ENCODE measurements around the gene HOXA5. TPM values are rescaled to one million over a fixed set of nuclear protein-coding genes. Genes with fewer than 3 reads are reported as not detected.

HOXA5 gene
- total RNA-seq, 1 donor from 2014 or later, result not detected

- no peak for FAIRE-seq
- peaks cover 64% of the 10 kb centered on the region for H3K27me3 ChIP-seq (ENCODE audit: control insufficient read depth, insufficient read depth, low read length)
- DNase-seq (ENCODE audit: low read depth), result no peak
- H3K36me3 ChIP-seq (ENCODE audit: control insufficient read depth, insufficient read depth, low read length), result no peaks in the 10 kb centered on the region
- H3K4me3 ChIP-seq (ENCODE audit: low read depth, low read length), result no peak overlapping the region
- no peak for TF ChIP-seq CTCF (IDR thresholded peaks at IDR 0.05; ENCODE audit: insufficient read depth, low read length, severe bottlenecking)
Observed at GRCh38 chr7:27178366-27178765, 34.9 kb upstream of the HOXA5 start.

GRCh38 chr7:27177795-27178320, 34.4 kb upstream of the HOXA5 start:
- TF ChIP-seq CTCF (IDR thresholded peaks at IDR 0.05; ENCODE audit: insufficient read depth, low read length, severe bottlenecking), result no peak
- H3K4me3 ChIP-seq (ENCODE audit: low read depth, low read length), result no peak overlapping the region
- H3K27me3 ChIP-seq (ENCODE audit: control insufficient read depth, insufficient read depth, low read length), result peaks cover 63% of the 10 kb centered on the region
- DNase-seq (ENCODE audit: low read depth), result no peak
- FAIRE-seq, result no peak
- no peaks in the 10 kb centered on the region for H3K36me3 ChIP-seq (ENCODE audit: control insufficient read depth, insufficient read depth, low read length)

GRCh38 chr7:27176962-27177794, 33.7 kb upstream of the HOXA5 start:
- Histone ChIP-seq H3K4me3 (ENCODE audit: low read depth, low read length) (no peak overlapping the region), H3K27me3 (ENCODE audit: control insufficient read depth, insufficient read depth, low read length) (peaks cover 63% of the 10 kb centered on the region), H3K36me3 (ENCODE audit: control insufficient read depth, insufficient read depth, low read length) (no peaks in the 10 kb centered on the region)
- DNase-seq (ENCODE audit: low read depth) (no peak), FAIRE-seq (no peak)
- TF ChIP-seq CTCF (IDR thresholded peaks at IDR 0.05; ENCODE audit: insufficient read depth, low read length, severe bottlenecking), result no peak

GRCh38 chr7:27176524-27176845, 33.0 kb upstream of the HOXA5 start:
- FAIRE-seq (no peak), DNase-seq (ENCODE audit: low read depth) (no peak)
- no peak for TF ChIP-seq CTCF (IDR thresholded peaks at IDR 0.05; ENCODE audit: insufficient read depth, low read length, severe bottlenecking)
- no peaks in the 10 kb centered on the region for H3K36me3 ChIP-seq (ENCODE audit: control insufficient read depth, insufficient read depth, low read length)
- peaks cover 68% of the 10 kb centered on the region for H3K27me3 ChIP-seq (ENCODE audit: control insufficient read depth, insufficient read depth, low read length)
- no peak overlapping the region for H3K4me3 ChIP-seq (ENCODE audit: low read depth, low read length)

GRCh38 chr7:27175626-27176523, 32.4 kb upstream of the HOXA5 start:
- H3K4me3 ChIP-seq (ENCODE audit: low read depth, low read length), result no peak overlapping the region
- DNase-seq (ENCODE audit: low read depth) (no peak), FAIRE-seq (no peak)
- no peaks in the 10 kb centered on the region for H3K36me3 ChIP-seq (ENCODE audit: control insufficient read depth, insufficient read depth, low read length)
- H3K27me3 ChIP-seq (ENCODE audit: control insufficient read depth, insufficient read depth, low read length), result peaks cover 73% of the 10 kb centered on the region
- TF ChIP-seq CTCF (IDR thresholded peaks at IDR 0.05; ENCODE audit: insufficient read depth, low read length, severe bottlenecking), result no peak
